Fibroblast of skin of left quadriceps (primary cell): Measurements from ENCODE around the gene ANAPC5.
"Not testable (repeated sequence)": the region's sequence is repeated elsewhere in the genome, so short reads cannot be mapped to it uniquely, and the experiment has no call there.

Experiments
- DNase-seq, 2 experiments: peaks; one replicate each; pipeline ENCODE4 v3.0.0-alpha.2; 2013; ENCODE audit warnings: low read depth in 2 of 2

Gene ANAPC5

GRCh38 chr12:121284551-121285390, 67.4 kb downstream of the ANAPC5 start:
- DNase-seq = no peak

- no peak for DNase-seq
Measured at GRCh38 chr12:121283841-121284240, 68.4 kb downstream of the ANAPC5 start.

DNA sequence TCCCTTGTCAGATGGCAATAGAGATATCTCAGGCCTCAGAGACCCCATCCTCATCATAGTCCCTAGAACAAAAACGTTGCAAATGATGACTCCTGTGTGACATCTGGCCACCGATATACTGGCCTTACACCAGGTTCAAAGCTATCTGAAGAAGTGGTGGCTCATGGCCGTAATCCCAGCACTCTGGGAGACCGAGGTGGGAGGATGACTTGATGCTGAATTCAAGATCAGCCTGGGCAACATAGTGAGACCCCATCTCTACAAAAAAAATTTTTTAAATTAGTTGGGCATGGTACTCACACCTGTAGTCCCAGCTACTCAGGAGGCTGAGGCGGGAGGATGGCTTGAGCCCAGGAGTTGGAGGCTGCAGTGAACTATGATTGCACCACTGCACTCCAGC, 68.8 kb downstream of the ANAPC5 start:
- DNase-seq = no peak

DNA sequence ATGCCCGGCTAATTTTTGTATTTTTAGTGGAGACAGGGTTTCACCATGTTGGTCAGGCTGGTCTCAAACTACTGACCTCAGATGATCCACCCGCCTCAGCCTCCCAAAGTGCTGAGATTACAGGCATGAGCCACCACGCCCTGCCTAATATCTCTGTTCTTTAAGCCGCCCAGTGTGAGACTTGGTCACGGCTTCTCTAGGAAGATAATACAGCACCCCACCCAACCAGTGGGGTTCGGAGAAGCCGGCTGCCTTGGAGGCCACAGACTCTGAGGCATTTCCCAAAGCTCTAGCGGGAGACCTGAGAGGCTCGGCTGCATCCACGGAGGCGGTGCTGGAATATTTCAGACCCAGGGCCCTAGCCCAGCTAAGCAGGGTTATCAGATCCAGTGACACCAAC, 69.3 kb downstream of the ANAPC5 start:
- not testable (repeated sequence) for DNase-seq

- DNase-seq = no peak
Measured at GRCh38 chr12:121282072-121282742, 70.0 kb downstream of the ANAPC5 start.

- DNase-seq = not testable (repeated sequence)
Measured at GRCh38 chr12:121281116-121281515, 71.1 kb downstream of the ANAPC5 start.

DNA sequence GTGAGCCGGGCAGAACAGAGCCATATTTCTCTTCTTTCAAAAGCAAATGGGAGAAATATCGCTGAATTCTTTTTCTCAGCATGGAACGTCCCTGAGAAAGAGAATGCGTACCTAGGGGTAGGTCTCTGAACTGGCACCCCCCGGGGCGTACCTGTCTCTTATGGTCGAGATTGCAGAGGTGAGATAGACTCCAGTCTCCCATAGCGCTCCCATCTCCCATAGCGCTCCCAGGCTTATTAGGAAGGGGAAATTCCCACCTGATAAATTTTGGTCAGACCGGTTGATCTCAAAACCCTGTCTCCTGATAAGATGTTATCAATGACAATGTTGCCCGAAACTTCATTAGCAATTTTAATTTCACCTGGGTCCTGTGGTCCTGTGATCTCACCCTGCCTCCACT, 71.7 kb downstream of the ANAPC5 start:
- not testable (repeated sequence) for DNase-seq

GRCh38 chr12:121279507-121279915, 72.7 kb downstream of the ANAPC5 start:
- no peak for DNase-seq

DNA sequence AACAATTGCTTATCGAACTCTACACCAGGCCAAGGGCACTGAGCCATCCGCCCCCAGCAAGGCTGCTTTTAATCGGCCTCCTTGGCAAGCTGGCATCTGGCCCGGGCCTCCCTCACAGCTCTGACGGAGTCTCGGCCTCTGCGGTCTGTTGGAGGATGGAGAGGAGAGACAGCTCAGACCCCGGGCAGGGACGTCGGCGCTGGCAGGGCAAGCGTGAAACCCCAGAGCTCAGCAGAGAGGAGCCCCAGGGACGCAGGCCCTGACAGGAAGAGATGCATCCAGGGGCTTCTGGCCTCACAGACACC, 73.2 kb downstream of the ANAPC5 start:
- DNase-seq = no peak

DNA sequence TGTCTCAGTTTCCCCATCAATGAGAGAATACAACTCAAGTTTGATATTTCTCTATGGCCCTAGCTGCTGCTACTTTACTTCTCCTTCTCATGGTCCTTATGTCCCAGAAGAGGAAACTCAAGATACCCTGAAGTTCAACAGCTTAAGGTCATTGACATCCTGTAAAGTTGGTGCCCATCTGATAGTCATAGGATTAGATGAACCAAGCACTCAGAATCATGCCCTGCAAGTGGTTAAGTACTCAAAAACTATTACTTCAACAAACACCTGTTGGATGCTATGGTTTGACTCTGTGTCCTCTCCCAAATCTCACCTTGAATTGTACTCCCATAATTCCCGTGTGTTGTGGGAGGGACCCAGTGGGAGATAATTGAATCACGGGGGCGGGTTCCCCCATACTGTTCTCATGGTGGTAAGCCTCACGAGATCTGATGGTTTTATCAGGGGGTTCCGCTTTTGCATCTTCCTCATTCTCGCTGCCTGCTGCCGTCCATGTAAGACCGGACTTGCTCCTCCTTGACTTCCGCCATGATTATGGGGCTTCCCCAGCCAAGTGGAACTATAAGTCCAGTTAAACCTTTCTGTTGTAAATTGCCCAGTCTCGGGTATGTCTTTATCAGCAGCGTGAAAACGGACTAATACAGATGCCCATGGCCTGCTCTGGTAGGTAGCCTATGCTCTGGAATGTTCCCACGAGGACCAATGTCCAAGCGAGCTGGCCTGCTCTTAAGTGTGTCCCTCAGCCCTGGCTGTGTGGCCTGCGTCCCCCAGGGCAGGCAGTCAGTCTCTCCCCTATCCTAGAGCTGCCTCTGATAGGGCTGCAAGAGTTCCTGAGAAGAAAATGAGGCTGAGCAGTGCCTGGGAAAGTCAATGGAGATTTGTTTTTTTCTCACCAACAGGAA, 73.8 kb downstream of the ANAPC5 start:
- DNase-seq = no peak

GRCh38 chr12:121277374-121277759, 74.8 kb downstream of the ANAPC5 start:
- no peak for DNase-seq

DNA sequence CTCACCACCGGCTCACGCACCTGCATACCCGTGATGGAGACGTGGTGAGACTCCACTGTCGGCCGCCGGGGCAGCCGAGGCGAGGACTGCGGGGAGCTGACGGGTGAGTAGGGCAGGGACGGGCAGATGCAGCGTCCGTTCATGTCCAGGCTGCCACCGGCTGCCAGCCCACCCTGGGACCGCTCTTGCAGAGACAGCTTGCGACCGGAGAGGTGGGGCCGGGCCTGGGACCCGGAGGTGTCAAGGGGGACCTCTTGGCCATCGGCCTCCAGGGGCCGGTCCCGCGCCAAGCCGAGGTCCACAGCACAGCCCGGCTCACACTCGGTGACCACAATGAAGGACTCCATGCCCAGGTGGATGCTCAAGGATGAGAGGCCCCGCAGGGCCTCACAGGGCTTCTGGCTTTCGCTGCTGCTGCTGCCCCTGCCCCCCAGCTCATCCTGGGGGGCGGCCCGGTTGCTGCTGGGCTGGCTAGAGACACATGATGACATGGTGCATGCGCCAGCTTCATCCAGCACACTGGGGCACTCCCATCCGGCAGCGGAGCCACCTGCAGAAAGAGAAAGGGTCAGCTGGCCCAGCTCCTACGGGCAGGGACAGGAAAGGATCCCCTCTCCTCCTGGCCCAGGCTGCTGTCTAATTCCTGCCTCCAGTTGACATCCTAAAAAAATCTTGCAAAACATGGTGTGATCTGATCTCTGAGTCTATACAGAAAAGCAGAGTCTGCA, 78.0 kb downstream of the ANAPC5 start:
- no peak for DNase-seq

DNA sequence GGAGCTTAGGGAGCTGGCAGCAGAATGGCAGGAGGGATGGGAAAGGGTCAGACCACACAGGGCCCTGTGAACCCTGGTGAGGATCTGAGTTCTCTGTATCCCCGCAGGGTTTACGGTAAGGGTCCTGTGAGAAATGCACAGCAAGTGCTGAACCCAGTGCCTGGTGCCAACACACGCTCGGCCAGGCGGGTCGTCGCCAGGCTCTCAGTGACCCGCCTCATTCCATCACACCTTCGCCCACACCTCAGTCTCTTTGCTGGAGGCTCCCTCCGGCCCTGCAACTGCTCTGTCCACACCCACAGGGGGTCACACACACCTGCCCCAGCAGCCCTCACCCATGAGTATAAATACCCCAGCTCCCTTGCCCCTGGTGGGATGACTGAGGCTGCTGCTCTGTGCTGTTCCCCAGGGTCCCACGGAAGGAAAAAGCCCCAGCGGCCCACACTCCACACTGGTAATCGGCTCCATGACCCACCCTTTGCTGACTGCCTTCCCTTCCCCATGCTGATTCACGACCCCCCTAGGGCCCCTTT, 78.8 kb downstream of the ANAPC5 start:
- DNase-seq = no peak

- DNase-seq = no peak
Measured at GRCh38 chr12:121267822-121268221, 84.4 kb downstream of the ANAPC5 start.

DNA sequence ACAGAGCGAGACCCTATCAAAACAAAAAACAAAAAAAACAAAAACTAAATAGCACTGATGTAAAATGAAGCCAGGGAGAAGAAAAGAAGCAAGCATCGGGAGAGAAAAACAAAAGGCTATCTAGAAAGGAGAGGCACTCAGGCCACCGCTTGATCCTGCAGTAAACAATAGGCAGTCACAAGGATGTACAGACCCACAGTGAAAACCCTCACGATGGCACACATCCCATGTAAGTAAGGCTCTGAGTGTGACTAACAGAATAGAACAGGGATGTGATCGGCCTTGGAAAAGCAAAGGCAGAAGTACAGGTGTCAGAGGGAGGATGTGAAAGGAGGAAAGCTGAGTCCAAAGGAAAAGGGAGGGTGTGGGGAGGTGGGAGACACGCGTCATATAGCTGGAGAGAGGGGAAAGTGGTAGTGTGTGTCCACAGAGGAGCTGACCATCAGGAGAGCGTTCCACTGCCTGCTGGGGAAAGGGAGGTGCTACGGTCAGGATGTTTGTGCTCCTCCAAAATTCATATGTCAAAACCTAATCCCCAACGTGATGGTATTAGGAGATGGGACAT, 87.2 kb downstream of the ANAPC5 start:
- no peak for DNase-seq

- no peak for DNase-seq
Measured at GRCh38 chr12:121264135-121264534, 88.1 kb downstream of the ANAPC5 start.

GRCh38 chr12:121263206-121263935, 88.8 kb downstream of the ANAPC5 start:
- no peak for DNase-seq

DNA sequence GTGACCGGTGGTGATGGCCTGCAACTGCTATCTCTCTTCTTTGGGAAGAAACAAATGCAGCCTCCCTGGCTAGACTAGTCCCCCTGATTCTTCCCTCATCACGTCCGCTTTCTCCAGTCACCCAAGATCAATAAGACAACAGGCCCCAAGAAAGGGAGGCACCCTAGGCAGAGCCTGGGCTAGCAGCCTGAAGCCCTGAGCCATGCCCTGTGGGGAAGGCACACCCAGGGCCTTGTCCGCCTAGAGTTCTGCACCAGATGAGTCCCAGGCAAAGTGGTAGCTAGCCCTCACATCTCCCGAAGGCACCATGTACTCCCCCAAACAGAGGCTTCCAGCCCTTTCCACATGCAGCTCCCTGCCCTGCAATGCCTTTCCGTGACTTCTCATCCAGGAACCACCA, 90.8 kb downstream of the ANAPC5 start:
- no peak for DNase-seq

DNA sequence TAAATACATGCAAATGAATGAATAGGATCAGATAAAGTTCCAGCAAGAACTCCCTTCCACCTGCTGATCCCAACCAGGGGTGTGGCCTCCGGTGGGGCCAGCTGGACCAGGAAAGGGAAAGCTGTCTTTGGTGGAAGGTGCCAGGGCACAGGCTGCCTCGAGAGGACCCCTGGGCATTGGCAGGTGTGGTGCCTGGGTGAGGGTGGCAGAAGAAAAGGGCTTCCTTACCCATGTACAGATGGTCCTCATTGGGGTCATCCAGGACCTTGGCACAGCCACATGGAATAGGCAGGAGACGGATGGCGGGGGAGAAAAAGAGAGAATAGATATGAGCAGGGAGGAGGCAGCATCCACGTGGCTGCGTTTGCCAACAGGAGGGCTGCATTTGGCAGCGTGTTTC, 92.1 kb downstream of the ANAPC5 start:
- no peak for DNase-seq

DNA sequence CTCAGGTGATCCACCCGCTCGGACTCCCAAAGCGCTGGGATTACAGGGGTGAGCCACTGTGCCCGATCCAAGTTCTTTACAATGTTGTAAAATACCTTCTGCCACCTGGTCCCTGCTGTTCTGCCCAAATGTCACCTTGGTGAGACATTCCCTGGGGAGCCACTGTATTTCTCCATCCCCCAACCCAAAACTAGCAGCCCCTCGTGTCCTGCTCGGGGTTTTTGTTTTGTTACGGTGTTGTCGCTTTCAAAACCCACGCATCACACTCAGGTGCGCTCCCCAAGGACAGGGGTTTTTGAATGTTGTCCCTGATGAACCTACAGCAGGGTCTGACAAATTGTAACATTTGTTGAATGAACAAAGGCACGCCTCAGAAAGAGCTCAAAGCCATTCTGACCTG, 93.1 kb downstream of the ANAPC5 start:
- no peak for DNase-seq
